K562 (cell line): Measurements from ENCODE around the gene PCED1B. TPM values are rescaled to one million over a fixed set of nuclear protein-coding genes. Genes with fewer than 3 reads are reported as not detected.
A peak's percentile ranks its signal among the peaks of the same experiment; 100 is the strongest.
"Not testable (repeated sequence)": the region's sequence is repeated elsewhere in the genome, so short reads cannot be mapped to it uniquely, and the experiment has no call there.

Source experiments
- ATAC-seq: fragments of 200-7000 bp; cut with Tn5 transposase; 3 replicates; pipeline ENCODE4 v1.9.1; 2020; ENCODE audit warnings: moderate library complexity
- BruUV-seq: library from RNA; stranded (reverse); fragments of 400-500 nt; replicated peaks from 2 replicates; lab custom pipeline; 2021; lab: Mats Ljungman, UMichigan
- CTCF ChIA-PET: fragments of 300-600 bp; formaldehyde crosslinking; extraction: SDS; loops from one replicate; lab custom pipeline; 2021; ENCODE audit warnings: low intra/inter-chr PET ratio; lab: Yijun Ruan, JAX
- POLR2A ChIA-PET: fragments of 300-600, 350-650 bp; sonication (Branson Sonifier 250); formaldehyde crosslinking; extraction: SDS; loops from one replicate; lab custom pipeline; 2021; ENCODE audit warnings: antibody characterized with exemption, inconsistent platforms; lab: Yijun Ruan, JAX
- DNase-seq, 4 experiments: peaks; one replicate each; pipeline versions ENCODE4 v3.0.0 to v3.0.0-alpha.2; 2011 to 2018; ENCODE audit warnings: low spot score in 3 of 4, mixed read lengths in 3 of 4; ENCODE audit errors: extremely low read depth in 1 of 4
- FAIRE-seq: peaks from 2 replicates; lab custom pipeline; 2011; peaks lifted over from hg19 to GRCh38; lab: Jason Lieb, UNC
- H2AFZ ChIP-seq: 2 replicates; pipeline ENCODE4 v1.6.0; 2011; ENCODE audit warnings: low read depth, low read length, control low read depth, inconsistent platforms
- H3K27ac ChIP-seq: fragments of 200-600 bp; 3 replicates; pipeline ENCODE4 v1.8.0; 2011; ENCODE audit warnings: low read depth, mild to moderate bottlenecking, control low read depth, inconsistent platforms, low read length, moderate library complexity, mixed read lengths; ENCODE audit errors: extremely low read depth
- H3K27me3 ChIP-seq, 2 experiments: fragments of 300-600 bp in 1 of 2; 2 replicates in 1 of 2; 3 replicates in 1 of 2; pipeline versions ENCODE4 v1.6.0 to v1.8.0; 2011; ENCODE audit warnings: inconsistent platforms in 2 of 2, low read length in 2 of 2, mild to moderate bottlenecking in 1 of 2, mixed read lengths in 1 of 2, moderate library complexity in 1 of 2; ENCODE audit not compliant: control insufficient read depth in 2 of 2, insufficient read depth in 2 of 2
- H3K36me3 ChIP-seq: fragments of 300-600 bp; 3 replicates; pipeline ENCODE4 v1.8.0; 2011; ENCODE audit warnings: mild to moderate bottlenecking, low read length, inconsistent platforms; ENCODE audit not compliant: control insufficient read depth, insufficient read depth
- H3K4me1 ChIP-seq, 2 experiments: fragments of 200-600 bp in 1 of 2; replicated peaks in 1 of 2; 2 replicates in 1 of 2; 3 replicates in 1 of 2; pipeline versions ENCODE4 v1.5.1 to v1.8.0; 2011; ENCODE audit warnings: inconsistent platforms in 2 of 2, low read length in 2 of 2, mild to moderate bottlenecking in 1 of 2, mixed read lengths in 1 of 2, moderate library complexity in 1 of 2; ENCODE audit not compliant: control insufficient read depth in 2 of 2, insufficient read depth in 2 of 2
- H3K4me2 ChIP-seq: 2 replicates; pipeline ENCODE4 v1.6.1; 2011; ENCODE audit warnings: low read length, control low read depth, inconsistent platforms, mixed read lengths; ENCODE audit not compliant: insufficient read depth
- H3K4me3 ChIP-seq: fragments of 200-600 bp; sonication (generic), shearing (Covaris generic); 2 replicates; pipeline ENCODE4 v1.5.1; 2016; ENCODE audit warnings: control low read depth, inconsistent platforms
- H3K79me2 ChIP-seq: fragments of 200-600 bp; 3 replicates; pipeline ENCODE4 v1.8.0; 2011; ENCODE audit warnings: low read length, inconsistent platforms; ENCODE audit not compliant: control insufficient read depth, insufficient read depth
- H3K9ac ChIP-seq, 2 experiments: 2 replicates each; pipeline versions ENCODE4 v1.6.0 to v1.6.1; 2011; ENCODE audit warnings: low read depth in 2 of 2, low read length in 2 of 2, control low read depth in 1 of 2, inconsistent platforms in 1 of 2, mild to moderate bottlenecking in 1 of 2, mixed read lengths in 1 of 2; ENCODE audit not compliant: insufficient read depth in 1 of 2
- H3K9me1 ChIP-seq: one replicate; pipeline ENCODE4 v1.6.0; 2011; ENCODE audit warnings: inconsistent platforms, mild to moderate bottlenecking, low read length, moderate library complexity; ENCODE audit not compliant: control insufficient read depth, insufficient read depth
- H3K9me3 ChIP-seq: replicated peaks from 2 replicates; pipeline ENCODE4 v1.5.1; 2011; ENCODE audit warnings: low read depth, low read length, inconsistent platforms; ENCODE audit not compliant: control insufficient read depth, insufficient read depth
- H4K20me1 ChIP-seq: replicated peaks from 2 replicates; pipeline ENCODE4 v1.6.1; 2011; ENCODE audit warnings: low read length, inconsistent platforms, mixed read lengths; ENCODE audit not compliant: control insufficient read depth, insufficient read depth
- ZNF507 ChIP-seq: conservative IDR thresholded peaks from 2 replicates; pipeline ENCODE4 v1.6.1; 2017; ENCODE audit warnings: missing genetic modification characterization, missing compliant biosample characterization
- WGBS: fragments of 100-300 bp; shearing (Covaris generic); methylation state at CpG from one replicate; pipeline ENCODE4 v1.1.6; 2016; ENCODE audit warnings: low coverage, mixed read lengths; ENCODE audit not compliant: insufficient coverage; ENCODE audit errors: missing lambda C conversion rate; 5-methylcytosine and 5-hydroxymethylcytosine counted together
- in situ Hi-C: fragments of 300-500 bp; cut with MboI; formaldehyde crosslinking; loops from 4 replicates; pipeline ENCODE4 v1.15.0; 2018; ENCODE audit warnings: inconsistent platforms, mixed read lengths
- intact Hi-C: fragments of 100-400 bp; cut with micrococcal nuclease; formaldehyde crosslinking; loops from 2 replicates; pipeline ENCODE4 v1.14.2; 2022
- polyA plus RNA-seq, 8 experiments: library from polyadenylated mRNA; depleted of rRNA in 4 of 8; stranded (reverse) in 5 of 8; unstranded in 3 of 8; fragments of >200 nt; fragmentation: Nextera tagmentation in 2 of 8; fragmentation: Illumina TruSeq in 1 of 8; extraction: Ambion mirVana in 2 of 8; extraction: Trizol in 1 of 8; gene quantifications; 2 replicates each; pipeline versions ENCODE4 v1.2.1 to v1.2.3, GENCODE V29; 2011 to 2014; ENCODE audit warnings: inconsistent platforms in 1 of 8, missing spikeins in 1 of 8
- total RNA-seq, 7 experiments: library from RNA; depleted of rRNA in 6 of 7; stranded (reverse); fragments of >200 nt in 6 of 7; fragmentation: Illumina TruSeq in 2 of 7; extraction: Trizol in 2 of 7; gene quantifications; 2 replicates each; pipeline versions ENCODE4 v1.2.1 to v1.2.3, GENCODE V29; 2011 to 2021; ENCODE audit warnings: low replicate concordance in 1 of 7

The PCED1B gene
- total and polyA plus RNA-seq, 9 of the 15 experiments (the other 6 are each of a cell fraction or from before 2014, with no cell fraction given): 1.2 to 9.3 (median 2.5) TPM

DNA sequence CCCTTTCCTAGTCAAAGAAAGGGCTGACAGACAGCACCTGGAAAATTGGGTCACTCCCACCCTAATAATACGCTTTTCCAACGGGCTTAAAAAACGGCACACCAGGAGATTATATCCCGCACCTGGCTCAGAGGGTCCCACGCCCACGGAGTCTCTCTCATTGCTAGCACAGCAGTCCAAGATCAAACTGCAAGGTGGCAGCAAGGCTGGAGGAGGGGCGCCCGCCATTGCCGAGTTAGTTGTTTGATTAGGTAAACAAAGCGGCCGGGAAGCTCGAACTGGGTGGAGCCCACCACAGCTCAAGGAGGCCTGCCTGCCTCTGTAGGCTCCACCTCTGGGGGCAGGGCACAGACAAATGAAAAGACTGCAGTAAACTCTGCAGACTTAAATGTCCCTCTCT, 22.5 kb upstream of the PCED1B start:
- WGBS: 20% methylated on average over 2 of the region's 12 CpGs
- H3K27ac ChIP-seq, ATAC-seq, H3K9me1 ChIP-seq, H3K4me1 ChIP-seq, H3K9me3 ChIP-seq, H3K36me3 ChIP-seq, H3K79me2 ChIP-seq, CTCF ChIA-PET, FAIRE-seq, H3K4me3 ChIP-seq, in situ Hi-C loops, H3K27me3 ChIP-seq, DNase-seq, H3K9ac ChIP-seq, BruUV-seq, intact Hi-C loops, H4K20me1 ChIP-seq, H2AFZ ChIP-seq, H3K4me2 ChIP-seq: not testable (repeated sequence)
- POLR2A ChIA-PET: interaction anchor here (1.0 kb wide), 1 partner anchor 9 kb away, joined by 3 read pairs; no protein-coding TSS in a partner anchor

DNA sequence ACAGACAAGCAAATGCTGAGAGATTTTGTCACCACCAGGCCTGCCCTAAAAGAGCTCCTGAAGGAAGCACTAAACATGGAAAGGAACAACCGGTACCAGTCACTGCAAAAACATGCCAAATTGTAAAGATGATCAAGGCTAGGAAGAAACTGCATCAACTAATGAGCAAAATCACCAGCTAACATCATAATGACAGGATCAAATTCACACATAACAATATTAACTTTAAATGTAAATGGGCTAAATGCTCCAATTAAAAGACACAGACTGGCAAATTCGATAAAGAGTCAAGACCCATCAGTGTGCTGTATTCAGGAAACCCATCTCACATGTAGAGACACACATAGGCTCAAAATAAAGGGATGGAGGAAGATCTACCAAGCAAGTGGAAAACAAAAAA, 20.8 kb upstream of the PCED1B start:
- DNase-seq, in situ Hi-C loops, H3K4me3 ChIP-seq, ATAC-seq, H3K9ac ChIP-seq, H2AFZ ChIP-seq, H3K27me3 ChIP-seq, H3K9me3 ChIP-seq, BruUV-seq, H3K9me1 ChIP-seq, H3K4me1 ChIP-seq, H3K36me3 ChIP-seq, intact Hi-C loops, POLR2A ChIA-PET, CTCF ChIA-PET, H3K27ac ChIP-seq, H4K20me1 ChIP-seq, H3K4me2 ChIP-seq, FAIRE-seq, H3K79me2 ChIP-seq: not testable (repeated sequence)
- TF ChIP-seq ZNF507 (tag): peak; percentile 93
- 40% methylated on average over 1 of the region's 2 CpGs for WGBS
